AML-193 (cell line): ENCODE data around the gene S1PR2.
A peak's percentile ranks its signal among the peaks of the same experiment; 100 is the strongest.
"Not testable (repeated sequence)": the region's sequence is repeated elsewhere in the genome, so short reads cannot be mapped to it uniquely, and the experiment has no call there.

Source experiments
- DNase-seq, 2 experiments: peaks; one replicate each; lab custom pipeline; 2025; lab: John Stamatoyannopoulos, UW

The S1PR2 gene

GRCh38 chr19:10254244-10254643, 23.1 kb upstream of the S1PR2 start:
- DNase-seq = no peak

GRCh38 chr19:10252707-10253106, 21.6 kb upstream of the S1PR2 start:
- no peak for DNase-seq

- DNase-seq = peak; percentile 99
These were observed 20.9 kb upstream of the S1PR2 start, which contains the start of gene MRPL4 for GRCh38 chr19:10251792-10252694. Gene MRPL4, plus strand, starts transcription at chr19:10252214. Its CDS starts 40 bp downstream, at chr19:10252254.

- no peak for DNase-seq
These were observed 15.4 kb upstream of the S1PR2 start for GRCh38 chr19:10246511-10246910.

GRCh38 chr19:10245189-10245939, 14.2 kb upstream of the S1PR2 start:
- no peak for DNase-seq

GRCh38 chr19:10243606-10244005, 12.5 kb upstream of the S1PR2 start:
- DNase-seq = no peak

GRCh38 chr19:10241826-10242449, 10.8 kb upstream of the S1PR2 start:
- not testable (repeated sequence) for DNase-seq

GRCh38 chr19:10238172-10238783, 7.1 kb upstream of the S1PR2 start:
- DNase-seq = no peak

- no peak for DNase-seq
These were observed 6.6 kb upstream of the S1PR2 start for GRCh38 chr19:10237702-10238101.

GRCh38 chr19:10235409-10235808, 4.3 kb upstream of the S1PR2 start:
- DNase-seq = not testable (repeated sequence)

- no peak for DNase-seq
These were observed 3.9 kb upstream of the S1PR2 start for GRCh38 chr19:10235003-10235402.

- DNase-seq = no peak
These were observed 2.8 kb upstream of the S1PR2 start for GRCh38 chr19:10233946-10234345.

- no peak for DNase-seq
These were observed 589 bp upstream of the S1PR2 start for GRCh38 chr19:10231612-10232228.

GRCh38 chr19:10230173-10230860, 814 bp downstream of the S1PR2 start:
- DNase-seq = no peak

GRCh38 chr19:10228920-10229319, 2.2 kb downstream of the S1PR2 start:
- peak in 1 of 2 experiments; percentile 3 for DNase-seq

- DNase-seq = peak in 1 of 2 experiments; percentile 11
These were observed 2.7 kb downstream of the S1PR2 start for GRCh38 chr19:10228393-10228792.

GRCh38 chr19:10227026-10227971, 3.8 kb downstream of the S1PR2 start:
- no peak for DNase-seq

GRCh38 chr19:10226376-10227025, 4.6 kb downstream of the S1PR2 start:
- no peak for DNase-seq

GRCh38 chr19:10226021-10226375, 5.1 kb downstream of the S1PR2 start:
- no peak for DNase-seq
